HPDE6-E6E7 (cell line): ENCODE measurements around the gene MRM3.
"Not testable (repeated sequence)": the region's sequence is repeated elsewhere in the genome, so short reads cannot be mapped to it uniquely, and the experiment has no call there.

ENCODE experiments used
- DNase-seq: peaks from one replicate; pipeline ENCODE4 v3.0.0; 2011; ENCODE audit warnings: missing footprints; ENCODE audit errors: extremely low spot score

The MRM3 gene

DNA sequence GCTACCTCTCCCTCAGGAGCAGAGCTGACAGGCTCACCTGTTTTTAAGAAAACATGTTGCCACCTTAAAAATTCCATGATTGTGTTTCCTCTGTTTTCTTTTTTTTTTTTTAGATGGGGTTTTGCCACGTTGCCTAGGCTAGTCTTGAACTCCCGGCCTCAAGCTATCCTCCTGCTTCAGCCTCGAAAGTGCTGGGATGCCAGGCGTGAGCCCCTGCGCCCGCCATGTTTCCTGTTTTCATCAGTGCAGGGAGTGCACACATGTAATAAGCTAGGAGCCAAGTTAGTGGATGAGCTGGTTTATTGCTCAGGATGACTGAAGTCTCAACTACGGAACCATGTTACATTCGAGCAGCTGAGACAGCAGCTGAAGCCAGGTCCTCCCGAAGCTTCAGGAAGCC, 13.6 kb downstream of the MRM3 start:
- DNase-seq = no peak

GRCh38 chr17:796609-797008, 14.5 kb downstream of the MRM3 start:
- no peak for DNase-seq

GRCh38 chr17:797236-797840, 15.2 kb downstream of the MRM3 start:
- DNase-seq = no peak

DNA sequence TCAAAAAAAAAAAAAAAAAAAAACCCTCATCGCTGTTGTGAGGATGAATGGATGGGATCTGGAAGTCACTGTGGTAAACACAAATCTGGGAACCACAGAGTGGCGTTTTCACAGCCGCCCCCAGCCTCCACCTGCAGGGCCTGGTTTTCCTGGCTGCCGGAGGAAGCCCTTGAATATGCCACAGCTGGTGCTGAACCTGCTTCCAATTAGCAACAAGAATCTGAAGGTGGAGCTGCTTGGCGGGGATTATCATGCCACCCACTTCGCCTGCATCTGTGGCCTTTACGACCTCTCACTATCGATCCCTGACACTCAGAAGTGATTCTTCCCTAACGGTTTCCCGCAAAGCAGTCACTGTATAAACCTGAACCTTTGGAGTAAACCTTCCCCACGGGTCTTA, 16.1 kb downstream of the MRM3 start:
- no peak for DNase-seq

GRCh38 chr17:799261-799660, 17.1 kb downstream of the MRM3 start:
- DNase-seq = no peak

DNA sequence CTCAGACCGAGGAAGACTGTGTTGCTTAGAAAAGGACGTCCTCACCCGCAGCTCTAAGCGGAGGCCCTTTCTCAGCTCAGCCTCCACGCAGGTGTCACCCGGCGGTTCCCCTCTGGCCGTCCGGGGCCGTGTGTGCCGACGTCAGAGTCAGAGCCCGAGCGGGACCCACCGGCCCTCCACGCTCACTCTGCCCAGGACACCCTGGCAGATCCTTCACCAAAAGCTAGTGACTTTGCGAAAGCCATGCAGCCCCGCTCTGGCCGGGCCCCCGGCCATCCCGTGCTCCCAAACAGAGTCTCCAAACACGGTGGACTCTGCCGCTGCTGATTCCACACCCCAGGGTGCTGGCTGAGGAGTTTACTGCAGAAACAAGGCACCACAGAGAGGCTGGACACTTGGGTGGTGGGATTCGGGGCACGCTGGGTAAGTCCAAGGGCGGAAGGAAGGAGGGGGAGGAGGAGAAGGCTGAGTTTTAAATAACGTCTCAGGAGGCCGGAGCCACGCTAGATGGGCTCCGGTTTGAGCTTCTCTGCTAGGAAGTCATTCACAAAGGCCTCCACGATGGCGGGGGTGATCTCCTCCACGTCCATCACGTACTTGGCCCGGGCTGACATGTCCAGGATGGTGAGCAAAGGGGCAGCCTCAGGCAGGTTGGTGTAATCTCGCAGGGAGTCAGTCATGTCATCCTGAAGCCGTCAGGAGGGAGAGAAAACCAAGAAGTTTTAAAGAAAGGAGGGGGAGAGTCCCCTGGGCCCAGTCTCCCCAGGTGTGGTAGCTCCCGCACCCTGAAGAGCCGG, 18.5 kb downstream of the MRM3 start:
- DNase-seq = no peak

DNA sequence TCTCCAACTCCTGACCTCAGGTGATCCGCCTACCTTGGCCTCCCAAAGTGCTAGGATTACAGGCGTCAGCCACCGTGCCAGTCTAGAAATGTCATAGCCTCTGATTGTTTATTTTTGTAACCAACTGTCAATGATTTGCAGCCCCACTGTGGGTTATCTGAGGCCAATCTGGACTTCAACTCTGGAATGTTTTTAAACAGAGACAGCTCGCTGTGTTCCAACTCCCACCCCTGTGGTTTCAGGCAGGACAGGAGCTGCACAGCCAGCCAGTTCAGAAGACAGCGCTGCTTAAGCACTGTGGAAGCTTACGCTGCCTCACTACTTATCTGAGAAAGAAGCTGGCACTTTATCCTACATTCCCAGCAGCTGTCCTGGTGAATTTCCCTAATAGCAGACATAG, 19.5 kb downstream of the MRM3 start:
- DNase-seq = no peak

- DNase-seq = no peak
Measured at GRCh38 chr17:802481-802880, 20.3 kb downstream of the MRM3 start.

GRCh38 chr17:802901-803881, 21.0 kb downstream of the MRM3 start:
- no peak for DNase-seq

DNA sequence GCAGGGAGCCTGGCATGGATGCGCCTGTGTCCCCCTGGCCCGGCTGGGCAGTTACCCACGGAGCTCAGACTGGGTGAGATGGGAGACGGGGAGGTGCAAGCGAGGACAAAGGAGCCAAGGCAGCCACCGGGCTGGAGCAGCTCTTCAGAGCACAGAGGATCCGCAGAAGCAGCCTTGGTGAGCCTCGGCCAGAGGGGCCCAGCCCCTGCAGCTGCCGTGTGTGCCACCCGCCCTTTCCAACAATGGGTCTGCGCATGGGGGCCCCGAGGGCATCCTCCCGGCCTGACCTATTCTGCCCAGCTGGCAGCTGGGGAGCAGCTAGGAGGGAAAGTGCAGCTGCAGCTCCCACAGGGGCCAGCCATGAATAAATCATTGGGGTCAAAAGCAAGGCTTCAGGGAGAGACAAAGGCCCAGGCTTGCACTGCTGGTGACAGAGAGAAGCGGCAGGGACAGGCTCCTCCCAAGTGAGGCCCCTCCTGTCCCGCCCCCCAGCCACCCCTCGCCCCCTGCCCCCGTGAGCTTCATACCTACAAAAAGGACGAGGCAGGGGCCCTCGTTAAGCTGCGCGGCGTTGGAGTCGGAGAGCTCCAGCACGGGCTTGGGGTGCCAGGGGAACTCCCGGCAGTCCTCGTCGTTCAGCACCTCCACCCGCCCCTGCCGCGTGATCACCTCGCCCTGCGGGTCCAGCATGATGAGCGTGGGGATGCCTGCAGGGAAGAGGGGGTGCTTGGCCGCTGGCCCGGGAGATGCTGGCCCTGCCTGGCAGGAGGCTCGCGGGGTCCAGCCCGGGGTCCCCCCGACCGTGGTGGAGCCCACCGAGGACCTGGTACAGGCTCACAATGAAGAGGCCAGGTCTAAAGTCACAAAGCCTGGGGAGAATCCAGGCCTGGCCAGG, 22.6 kb downstream of the MRM3 start:
- no peak for DNase-seq

DNA sequence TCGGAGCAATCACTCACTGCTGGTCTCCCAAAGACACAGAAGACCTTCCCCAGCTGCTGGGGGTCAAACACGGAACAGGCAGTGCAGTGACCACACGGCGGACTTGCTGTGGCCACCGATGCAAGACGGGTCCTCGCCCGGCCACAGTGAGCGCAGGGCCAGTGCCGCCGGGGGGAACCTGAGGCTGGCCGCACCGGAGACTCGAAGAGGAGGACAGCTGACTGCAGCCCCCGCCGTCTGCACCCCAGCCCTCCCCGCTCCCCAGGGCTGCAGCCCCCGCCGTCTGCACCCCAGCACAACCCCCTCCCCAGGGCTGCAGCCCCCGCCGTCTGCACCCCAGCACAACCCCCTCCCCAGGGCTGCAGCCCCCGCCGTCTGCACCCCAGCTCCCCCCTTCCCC, 23.7 kb downstream of the MRM3 start:
- DNase-seq = not testable (repeated sequence)

- no peak for DNase-seq
Measured at GRCh38 chr17:806346-806745, 24.2 kb downstream of the MRM3 start.

DNA sequence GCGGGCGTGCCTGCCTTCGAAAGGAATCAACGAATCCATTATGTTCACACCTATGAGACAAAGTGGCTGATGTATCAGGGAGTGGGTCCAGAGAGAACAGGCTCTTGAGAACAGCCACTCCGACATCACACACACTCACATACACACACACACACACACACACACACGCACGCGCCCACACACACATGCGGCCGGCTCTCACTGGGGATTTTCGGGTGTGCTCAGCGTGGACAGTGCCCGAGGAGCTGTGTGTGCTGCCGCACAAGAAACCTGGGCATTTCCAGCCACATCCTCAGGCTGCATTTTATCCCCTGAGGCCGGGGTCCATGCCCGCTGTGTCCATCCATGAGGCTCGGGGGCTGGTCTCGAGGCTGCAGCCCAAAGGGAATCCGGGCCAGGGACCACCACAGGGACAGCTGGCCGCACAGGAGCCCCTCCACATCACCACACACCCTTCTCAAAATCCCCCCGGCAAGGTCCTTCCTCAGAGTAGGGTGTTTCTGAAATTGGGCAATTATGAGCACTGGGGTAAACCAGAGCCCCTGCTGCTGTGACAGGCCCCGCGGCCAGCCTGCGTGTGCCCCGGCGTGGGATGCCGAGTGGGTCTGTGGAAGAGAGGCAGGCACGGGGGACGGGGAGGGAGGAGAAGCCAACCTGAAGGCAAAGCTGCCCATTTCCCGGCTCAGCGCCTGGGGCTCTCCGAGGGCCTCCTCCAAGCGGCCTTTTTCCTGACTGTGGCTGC, 24.8 kb downstream of the MRM3 start:
- DNase-seq = no peak

DNA sequence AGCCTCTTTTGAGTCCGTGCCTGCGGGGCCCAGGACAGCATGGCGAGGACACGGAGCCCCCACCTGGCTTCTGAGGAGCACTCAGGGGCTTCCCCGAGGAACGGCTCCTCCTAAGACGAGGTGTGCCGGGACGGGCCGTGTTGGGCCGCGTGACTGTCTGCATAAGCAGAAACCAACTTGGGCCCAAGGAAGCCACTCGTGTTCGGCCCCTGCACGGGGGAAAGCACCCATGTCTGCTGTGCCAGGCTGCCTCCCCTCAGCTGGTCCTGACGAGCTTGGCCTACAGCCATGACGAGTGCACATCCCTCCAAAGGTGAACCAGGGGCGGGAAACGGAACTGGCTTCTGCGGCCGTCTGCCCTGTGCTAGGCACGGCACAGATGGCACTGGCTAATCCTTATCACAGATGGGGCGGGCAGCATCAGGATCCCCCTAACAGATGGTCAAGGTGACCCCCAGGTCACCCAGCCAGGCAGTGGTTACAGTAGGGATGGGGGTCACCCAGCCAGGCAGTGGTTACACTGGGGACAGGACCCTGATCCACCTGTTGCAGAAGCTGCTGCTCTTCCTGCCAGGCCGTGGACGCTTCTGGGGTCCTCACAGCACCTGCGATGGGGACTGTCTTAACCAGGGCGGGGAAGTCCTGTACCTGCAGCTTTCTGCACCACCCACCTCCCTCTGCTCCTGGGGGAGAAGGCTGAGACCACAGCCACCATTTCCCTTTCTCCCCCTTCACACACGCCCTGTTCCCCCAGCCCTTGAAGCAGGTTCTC, 25.6 kb downstream of the MRM3 start:
- DNase-seq = no peak

DNA sequence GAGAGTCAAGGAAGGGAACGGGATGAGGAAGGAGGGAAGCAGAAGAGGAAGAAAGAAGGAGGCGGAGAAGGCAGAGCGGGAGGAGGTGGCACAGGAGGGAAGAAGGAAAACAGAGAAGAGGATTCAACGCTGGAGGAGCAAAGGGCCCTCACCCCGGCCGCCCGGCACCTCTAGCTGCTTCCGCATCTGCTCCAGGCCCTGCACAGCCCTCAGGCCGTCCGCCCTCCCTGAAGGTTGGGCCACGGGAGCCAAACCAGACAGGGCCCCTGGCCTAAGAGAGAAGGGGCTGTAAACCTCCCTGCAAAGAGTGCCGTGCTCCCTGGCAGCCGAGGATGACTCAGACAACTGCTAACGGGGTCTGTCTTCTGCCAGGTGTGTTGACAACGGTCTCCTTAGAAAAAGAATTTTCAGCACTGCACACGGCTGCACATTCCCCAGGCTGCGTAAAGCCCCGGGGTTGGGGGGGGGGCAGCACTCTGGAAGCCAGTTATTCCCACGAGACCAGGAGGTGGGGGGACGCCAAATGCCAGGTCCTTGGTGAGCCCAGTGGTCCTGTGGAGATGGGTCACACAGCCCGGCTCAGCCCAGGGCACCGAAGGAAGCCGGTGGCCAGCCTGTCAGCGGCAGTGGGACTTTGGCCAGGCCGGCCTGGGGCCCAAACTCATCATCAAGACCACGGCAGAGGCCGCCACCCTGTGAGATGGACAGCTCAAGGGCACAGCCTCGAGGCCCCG, 29.1 kb downstream of the MRM3 start:
- no peak for DNase-seq

- DNase-seq = no peak
Measured at GRCh38 chr17:812638-813204, 30.6 kb downstream of the MRM3 start.

GRCh38 chr17:814371-814770, 32.2 kb downstream of the MRM3 start:
- no peak for DNase-seq

DNA sequence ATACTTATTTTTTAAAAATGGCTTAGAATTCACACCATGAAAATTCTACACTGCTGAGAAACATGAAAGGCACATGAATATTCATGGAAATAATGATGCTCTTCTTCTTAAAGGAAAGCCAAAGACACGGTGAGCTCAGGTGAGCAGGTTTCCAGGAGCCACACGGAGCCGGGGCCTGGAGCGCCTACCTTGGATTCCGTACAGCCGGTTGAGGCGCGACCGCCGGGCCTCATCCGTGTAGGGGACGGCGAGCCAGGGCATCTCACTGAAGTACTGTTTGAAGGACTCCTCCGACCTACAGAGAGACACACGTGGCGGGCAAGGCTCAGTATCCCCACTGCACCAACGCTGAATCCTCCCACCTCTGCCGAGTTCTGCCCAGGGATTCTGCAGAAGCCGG, 37.1 kb downstream of the MRM3 start:
- DNase-seq = no peak

- DNase-seq = no peak
Measured at GRCh38 chr17:823501-823902, 41.3 kb downstream of the MRM3 start.
